ENCODE results near the gene ERBB4.

ERBB4 gene

DNA sequence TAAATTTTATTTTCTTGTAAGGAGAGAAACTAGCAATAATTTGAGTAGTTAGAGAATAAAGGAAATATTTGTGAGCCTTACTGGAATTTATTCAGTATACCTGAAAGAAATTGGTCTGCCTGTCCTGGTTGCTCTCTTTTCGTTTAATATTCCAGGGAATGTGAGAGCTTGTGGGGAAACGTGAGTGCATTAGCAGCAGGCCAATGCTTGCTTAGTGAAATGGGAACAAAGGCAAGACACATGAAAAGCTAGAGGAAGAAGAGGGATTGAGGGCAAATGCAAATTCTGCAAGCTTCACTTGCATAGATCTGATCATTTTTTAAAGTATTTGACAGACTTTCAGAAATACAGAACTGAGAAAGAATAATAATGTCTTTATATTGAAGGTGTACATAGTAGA lies 111.0 kb downstream of the ERBB4 start:
- no peak for DNase-seq (ENCODE audit: low read depth)

GRCh38 chr2:212426637-212427412 lies 111.8 kb downstream of the ERBB4 start:
- DNase-seq (ENCODE audit: low read depth): no peak

DNA sequence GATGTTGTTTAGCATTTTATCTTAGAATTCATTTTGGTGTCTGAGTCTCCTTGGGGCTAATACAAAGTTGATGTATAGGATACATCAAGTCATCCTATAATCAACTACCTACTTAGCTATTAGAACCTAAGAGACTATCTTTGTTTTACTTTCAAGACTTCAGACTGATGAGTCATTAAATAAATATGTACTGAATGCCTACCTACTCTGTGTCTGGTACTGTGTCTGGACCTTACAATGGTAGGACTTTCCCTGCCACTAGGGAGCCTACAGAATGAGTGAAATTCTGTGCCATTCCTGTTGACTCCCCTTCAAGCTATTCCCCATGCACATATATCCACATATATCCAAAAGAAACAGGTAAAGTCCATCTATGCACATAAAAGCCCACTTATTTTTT lies 114.5 kb downstream of the ERBB4 start:
- no peak for DNase-seq (ENCODE audit: low read depth)

- no peak for DNase-seq (ENCODE audit: low read depth)
Measured at GRCh38 chr2:212423089-212423488, 115.5 kb downstream of the ERBB4 start.

DNA sequence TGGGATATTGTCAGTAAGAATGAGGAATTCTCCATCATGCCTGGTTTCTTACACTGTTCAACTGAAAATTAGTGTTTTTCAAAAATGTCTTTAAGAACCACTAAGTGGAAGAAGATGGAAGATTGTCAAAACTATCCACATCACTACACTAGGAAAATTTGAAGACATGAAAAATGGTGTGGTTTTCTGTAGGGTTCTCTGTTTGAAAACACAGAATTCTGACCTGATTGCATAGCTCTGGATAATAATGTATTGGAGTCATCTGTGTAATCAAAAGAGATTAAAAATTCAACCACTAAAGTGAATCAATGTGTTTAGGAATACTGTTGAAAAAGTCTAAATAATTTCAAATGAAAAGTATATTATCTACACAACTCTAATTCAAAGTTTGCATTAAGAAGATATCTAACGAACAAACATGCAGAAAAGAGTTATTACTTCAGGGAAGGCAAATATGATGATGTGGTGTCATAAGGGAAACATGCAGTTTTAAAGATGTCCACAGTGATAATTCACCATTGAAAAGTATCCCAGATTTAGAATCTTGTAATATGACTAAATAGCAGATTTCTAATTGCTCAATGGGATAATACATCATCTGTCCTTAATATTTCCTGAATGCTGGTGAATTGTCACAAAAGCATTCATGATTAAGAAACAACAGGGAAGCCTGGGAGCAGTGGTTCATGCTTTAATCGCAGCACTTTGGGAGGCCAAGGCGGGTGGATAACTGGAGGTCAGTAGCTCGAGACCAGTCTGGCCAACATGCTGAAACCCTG lies 116.9 kb downstream of the ERBB4 start:
- DNase-seq (ENCODE audit: low read depth): no peak

DNA sequence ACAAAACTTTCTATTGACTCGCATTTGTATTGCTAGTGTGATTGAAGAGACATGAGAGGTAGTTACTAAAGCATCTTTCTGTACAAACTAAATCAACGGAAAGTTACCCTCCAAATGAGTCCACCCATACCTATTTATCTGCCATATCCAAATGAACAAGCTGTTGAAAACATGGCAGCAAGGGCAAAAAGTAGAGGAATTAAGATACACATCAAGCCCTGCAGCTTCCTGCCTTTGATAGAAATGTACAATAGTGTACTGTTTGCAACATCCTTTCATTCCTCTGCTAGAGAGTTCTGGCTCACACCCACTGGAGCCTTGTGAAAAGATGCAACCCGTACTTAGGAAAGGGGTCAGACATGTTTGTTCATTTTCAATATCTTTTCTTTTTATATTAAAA lies 122.5 kb downstream of the ERBB4 start:
- no peak for DNase-seq (ENCODE audit: low read depth)

- no peak for DNase-seq (ENCODE audit: low read depth)
Measured at GRCh38 chr2:212414767-212415211, 123.8 kb downstream of the ERBB4 start.

- no peak for DNase-seq (ENCODE audit: low read depth)
Measured at GRCh38 chr2:212409560-212409959, 129.0 kb downstream of the ERBB4 start.

DNA sequence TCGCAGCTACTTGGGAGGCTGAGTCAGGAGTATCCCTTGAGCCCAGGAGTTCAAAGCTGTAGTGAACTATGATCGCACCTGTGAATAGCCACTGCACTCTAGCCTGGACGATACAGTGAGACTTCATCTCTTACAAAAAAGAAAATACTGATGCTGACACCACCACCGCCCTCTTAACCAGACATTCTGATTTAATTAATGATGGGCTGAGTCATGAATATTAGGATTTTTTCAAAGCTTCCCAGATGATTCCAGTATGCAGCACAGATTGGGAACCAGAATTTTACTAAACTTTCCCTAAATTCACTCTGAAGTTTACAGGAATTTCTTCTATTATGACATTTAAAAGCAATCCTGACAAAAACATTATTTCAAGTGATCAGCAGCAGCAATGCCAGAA lies 130.1 kb downstream of the ERBB4 start:
- no peak for DNase-seq (ENCODE audit: low read depth)

GRCh38 chr2:212406716-212407115 lies 131.9 kb downstream of the ERBB4 start:
- no peak for DNase-seq (ENCODE audit: low read depth)

GRCh38 chr2:212402316-212402715 lies 136.3 kb downstream of the ERBB4 start:
- DNase-seq (ENCODE audit: low read depth): no peak

- no peak for DNase-seq (ENCODE audit: low read depth)
Measured at GRCh38 chr2:212398316-212398715, 140.3 kb downstream of the ERBB4 start.

GRCh38 chr2:212392544-212392943 lies 146.1 kb downstream of the ERBB4 start:
- no peak for DNase-seq (ENCODE audit: low read depth)

DNA sequence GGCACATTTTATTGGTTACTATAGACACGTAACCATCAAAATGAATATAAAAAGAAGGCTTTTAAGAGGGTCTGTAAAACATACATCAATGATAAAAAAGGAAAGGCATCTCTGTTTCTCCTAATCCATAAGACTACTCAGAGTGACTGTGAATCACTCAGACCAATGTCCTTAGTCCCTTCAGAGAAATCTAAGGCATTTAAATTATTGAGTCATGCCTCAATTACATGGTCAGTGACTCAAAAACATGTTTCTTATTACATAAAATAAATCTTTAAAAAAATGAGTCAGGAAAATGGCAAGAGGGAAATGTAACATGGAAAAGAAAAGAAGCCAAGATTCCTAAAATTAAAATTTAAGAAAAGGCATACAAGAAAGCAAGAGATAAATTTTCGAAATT lies 146.6 kb downstream of the ERBB4 start:
- DNase-seq (ENCODE audit: low read depth): no peak

- DNase-seq (ENCODE audit: low read depth): no peak
Measured at GRCh38 chr2:212387146-212387545, 151.5 kb downstream of the ERBB4 start.

- no peak for DNase-seq (ENCODE audit: low read depth)
Measured at GRCh38 chr2:212385241-212385640, 153.4 kb downstream of the ERBB4 start.

DNA sequence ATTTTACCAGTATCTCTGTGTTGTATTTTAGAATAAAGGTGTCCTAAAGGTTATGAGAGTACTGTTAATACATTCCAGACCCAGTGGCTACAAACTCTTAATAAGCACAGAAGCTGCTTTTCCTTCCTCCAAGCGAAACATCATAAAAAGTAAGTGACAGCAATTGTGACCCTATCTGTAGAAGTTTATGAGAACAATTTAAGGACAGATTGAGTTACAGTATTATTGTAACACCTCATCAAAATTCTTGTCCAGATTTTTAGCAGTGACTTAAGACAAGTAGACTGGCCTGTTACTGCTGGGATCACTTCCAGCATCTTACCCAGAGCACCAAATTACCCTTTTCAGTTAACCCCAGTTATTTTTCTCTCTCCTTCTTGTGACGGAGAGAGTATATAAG lies 154.6 kb downstream of the ERBB4 start:
- DNase-seq (ENCODE audit: low read depth): no peak

DNA sequence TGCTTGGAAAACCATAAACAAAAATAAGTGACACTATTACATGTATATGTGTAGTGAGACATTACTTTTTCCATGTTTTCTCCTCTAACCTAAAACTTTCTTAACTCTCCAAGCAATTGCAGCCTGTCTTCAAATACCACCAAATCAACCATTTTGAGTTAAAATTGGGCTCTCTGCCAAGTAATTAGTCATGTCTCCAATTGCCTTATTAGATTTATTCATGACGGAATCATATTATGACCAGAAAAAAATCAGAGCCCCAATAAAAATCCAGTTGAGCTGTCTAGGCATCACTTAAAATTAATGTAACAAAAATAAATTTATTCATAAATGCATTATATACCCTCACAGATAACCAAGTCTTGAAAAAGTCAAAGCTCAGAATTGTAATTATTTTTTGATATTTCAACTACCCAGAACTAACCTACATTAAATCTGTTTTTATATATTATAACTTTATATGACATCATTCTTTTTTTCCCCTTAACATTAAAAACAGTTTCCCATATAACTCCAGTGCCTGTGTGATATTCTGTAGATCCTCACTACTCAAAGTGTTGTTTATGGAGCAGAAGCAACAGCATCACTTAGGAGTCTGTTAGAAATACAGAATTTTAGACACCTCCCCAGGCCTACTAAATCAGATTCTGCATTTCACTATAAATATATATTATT lies 157.0 kb downstream of the ERBB4 start:
- no peak for DNase-seq (ENCODE audit: low read depth)

GRCh38 chr2:212379103-212379502 lies 159.5 kb downstream of the ERBB4 start:
- no peak for DNase-seq (ENCODE audit: low read depth)

DNA sequence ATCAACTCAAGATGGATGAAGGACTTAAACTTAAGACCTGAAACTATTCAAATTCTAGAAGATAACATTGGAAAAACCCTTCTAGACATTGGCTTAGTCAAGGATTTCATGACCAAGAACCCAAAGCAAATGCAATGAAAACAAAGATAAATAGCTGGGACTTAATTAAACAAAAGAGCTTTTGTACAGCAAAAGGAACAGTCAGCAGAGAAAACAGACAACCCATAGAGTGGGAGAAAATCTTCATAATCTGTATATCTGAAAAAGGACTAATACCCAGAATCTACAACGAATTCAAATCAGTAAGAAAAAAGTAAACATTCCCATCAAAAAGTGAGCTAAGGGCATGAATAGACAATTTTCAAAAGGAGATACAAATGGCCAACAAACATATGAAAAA lies 171.2 kb downstream of the ERBB4 start:
- DNase-seq (ENCODE audit: low read depth): no peak

DNA sequence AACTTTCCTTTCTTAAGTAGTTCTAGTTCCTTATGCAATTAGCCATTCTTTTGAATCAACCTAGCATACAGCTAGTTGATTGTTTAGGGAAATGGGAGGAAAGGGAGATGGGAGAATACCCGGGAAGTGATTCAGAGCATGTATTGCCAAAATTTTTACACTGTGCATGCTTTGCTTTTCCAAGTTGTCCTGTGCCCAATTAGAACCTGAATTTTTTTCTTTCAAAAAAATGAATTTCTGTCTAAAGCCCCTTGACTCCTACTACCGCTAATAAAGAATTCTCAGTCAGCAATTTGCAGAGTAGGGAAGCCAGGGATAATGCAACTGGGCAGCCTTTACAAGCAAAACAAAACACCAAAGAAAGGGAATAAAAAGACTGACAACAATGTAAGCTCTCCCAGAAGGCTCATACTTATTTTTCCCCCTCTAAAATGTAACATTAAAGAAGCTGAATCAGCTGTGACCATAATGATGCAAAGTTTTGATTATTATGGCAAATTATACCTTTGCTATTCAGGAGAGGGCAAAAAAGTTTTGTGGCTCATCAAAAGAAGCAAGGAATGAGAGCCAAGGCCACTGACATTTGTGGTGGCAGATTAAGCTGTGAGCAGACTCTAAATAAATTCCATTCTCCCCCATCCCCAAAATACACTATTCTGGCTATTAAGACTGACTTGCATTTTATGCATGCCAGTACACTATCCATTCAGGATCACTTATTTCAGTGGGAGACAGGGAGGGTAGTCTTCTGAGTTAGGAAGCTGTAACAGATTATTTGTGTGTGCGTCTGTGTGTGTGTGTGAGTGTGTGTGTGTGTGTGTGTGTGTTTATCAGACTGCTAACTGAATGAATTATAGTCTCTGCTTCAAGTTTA lies 174.3 kb downstream of the ERBB4 start:
- DNase-seq (ENCODE audit: low read depth): no peak

- DNase-seq (ENCODE audit: low read depth): no peak
Measured at GRCh38 chr2:212361174-212361756, 177.3 kb downstream of the ERBB4 start.
